ENCODE data around the gene LRRC36.

LRRC36 gene

DNA sequence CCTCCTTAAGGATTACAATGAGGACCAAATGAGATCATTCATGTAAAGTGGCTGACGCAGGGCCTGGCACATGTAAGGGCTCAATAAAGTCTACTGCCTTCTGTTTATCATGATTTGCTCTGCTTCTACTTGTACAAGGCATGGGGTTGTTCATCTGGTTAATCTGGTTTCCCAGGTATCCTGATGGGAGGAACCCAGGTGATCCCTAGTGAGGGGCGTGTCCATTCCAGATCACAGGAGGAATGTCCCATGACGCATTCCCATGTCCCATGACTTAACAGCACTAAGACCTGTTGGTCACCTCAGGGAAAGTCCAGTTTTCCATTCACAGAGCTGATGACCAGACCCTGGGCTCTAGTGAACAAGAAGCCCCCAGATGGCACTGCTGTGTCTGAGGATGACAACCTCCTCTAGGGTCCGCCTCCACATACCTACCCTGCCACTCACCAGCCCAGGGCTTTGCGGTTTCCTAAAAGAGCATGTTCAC is 78.2 kb downstream of the LRRC36 start:
- DNase-seq (ENCODE audit: extremely low read depth, low read depth) = no peak
- TF ChIP-seq, protein P1, sequence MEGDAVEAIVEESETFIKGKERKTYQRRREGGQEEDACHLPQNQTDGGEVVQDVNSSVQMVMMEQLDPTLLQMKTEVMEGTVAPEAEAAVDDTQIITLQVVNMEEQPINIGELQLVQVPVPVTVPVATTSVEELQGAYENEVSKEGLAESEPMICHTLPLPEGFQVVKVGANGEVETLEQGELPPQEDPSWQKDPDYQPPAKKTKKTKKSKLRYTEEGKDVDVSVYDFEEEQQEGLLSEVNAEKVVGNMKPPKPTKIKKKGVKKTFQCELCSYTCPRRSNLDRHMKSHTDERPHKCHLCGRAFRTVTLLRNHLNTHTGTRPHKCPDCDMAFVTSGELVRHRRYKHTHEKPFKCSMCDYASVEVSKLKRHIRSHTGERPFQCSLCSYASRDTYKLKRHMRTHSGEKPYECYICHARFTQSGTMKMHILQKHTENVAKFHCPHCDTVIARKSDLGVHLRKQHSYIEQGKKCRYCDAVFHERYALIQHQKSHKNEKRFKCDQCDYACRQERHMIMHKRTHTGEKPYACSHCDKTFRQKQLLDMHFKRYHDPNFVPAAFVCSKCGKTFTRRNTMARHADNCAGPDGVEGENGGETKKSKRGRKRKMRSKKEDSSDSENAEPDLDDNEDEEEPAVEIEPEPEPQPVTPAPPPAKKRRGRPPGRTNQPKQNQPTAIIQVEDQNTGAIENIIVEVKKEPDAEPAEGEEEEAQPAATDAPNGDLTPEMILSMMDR (IDR thresholded peaks at IDR 0.05; ENCODE audit: low read depth, low read length, missing control alignments) = no peak

DNA sequence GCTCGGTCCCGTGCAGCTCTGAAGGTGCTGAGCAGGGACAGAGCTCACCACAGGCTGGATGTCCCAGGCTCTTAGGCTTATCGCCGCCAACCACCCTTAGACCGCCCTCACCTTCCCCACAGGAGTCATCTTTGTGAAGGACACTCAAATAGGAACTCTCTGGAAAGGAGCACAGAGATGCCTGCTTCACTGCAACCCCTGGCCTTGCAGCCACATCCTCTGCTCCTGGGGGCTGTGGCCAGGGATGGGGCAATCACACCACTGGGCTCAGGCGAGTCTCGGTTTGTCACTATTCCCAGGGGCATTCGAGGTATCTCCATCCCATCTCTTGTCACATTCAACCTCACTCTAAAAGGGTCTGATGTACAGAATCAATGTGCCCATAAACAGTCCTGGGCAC is 78.7 kb downstream of the LRRC36 start:
- no peak overlapping the region for H3K4me3 ChIP-seq (replicated peaks; ENCODE audit: low read depth, low read length)
- TF ChIP-seq, protein P1 (IDR thresholded peaks at IDR 0.05; ENCODE audit: low read depth, low read length, missing control alignments) = no peak
- no peak for DNase-seq (ENCODE audit: extremely low read depth, low read depth)

More for the DNA sequence above, 78.2 kb downstream of the LRRC36 start:
- H3K4me3 ChIP-seq (replicated peaks; ENCODE audit: low read depth, low read length) = no peak overlapping the region

DNA sequence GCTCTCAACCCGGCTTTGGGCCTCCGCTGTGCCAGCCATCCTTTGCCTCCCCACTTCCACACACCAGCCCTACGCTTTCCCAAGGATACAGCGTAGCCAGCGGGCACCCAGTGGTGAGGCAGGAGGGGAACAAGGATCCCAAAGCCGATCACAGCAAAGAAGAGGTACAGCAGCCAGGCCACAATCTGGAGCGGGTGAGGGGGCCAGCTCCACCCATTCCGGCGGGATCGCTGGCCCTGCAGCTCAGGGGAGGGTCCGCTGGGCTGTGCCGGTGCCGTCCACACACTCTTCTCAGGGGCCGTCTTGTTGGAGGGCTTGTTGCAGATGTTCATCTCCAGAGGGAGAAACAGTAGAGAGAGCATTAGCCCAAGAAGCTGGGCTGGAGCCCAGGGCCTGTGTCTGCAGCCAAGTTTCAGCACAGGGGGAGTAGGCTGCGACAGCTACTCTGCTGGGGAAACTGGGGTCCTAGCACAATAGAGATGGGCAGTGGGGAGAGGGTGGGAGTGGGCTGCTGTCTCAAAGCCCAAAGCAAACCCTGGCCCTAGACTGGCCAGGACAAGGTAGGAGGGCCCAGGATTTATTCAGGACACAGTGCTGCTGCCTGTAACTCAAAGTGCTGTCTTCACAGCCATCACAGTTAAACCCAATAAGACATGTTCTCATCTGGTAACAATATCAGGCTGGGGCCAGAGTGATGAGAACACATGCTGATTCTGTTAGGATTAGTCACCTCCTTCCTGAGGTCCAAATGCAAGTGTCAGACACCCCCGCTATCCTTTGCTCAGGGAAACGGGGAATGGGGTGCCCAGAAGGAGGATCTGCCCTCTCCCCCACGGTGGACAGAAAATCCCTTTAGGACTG is 79.7 kb downstream of the LRRC36 start:
- TF ChIP-seq, protein P1 (IDR thresholded peaks at IDR 0.05; ENCODE audit: low read depth, low read length, missing control alignments) = no peak
- peak; percentile 92 for DNase-seq (ENCODE audit: extremely low read depth, low read depth)
- H3K4me3 ChIP-seq (replicated peaks; ENCODE audit: low read depth, low read length) = no peak overlapping the region

DNA sequence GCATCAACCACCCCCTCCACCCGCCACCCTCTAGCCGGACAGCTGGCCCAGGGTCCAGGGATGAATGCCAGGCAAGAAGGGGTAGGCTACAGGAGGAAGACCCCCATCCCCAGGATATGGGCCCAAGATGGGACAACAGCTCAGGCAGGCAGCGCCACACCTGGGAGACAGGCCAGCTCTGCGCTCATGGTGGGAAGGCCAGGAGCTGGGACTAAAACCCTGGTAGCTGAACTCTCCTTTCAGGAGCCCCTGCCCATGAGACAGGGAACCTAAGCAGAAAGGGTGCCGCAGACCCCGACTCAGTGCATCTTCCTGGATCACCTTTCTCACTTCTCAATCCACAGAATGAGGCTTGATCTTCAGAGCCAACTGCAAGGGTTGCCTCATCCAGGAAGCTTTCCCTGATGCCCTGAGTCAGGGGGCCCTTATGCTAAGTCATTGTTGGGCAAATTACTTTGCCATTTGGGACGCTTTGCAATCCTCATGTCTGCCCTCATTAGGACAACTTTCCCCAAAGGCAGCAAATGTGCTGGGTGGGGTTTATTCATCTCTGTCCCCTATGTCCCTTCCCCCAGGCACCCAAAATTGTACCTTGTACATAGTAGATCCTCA is 80.7 kb downstream of the LRRC36 start:
- TF ChIP-seq, protein P1 (IDR thresholded peaks at IDR 0.05; ENCODE audit: low read depth, low read length, missing control alignments) = no peak
- H3K4me3 ChIP-seq (replicated peaks; ENCODE audit: low read depth, low read length) = no peak overlapping the region
- DNase-seq (ENCODE audit: extremely low read depth, low read depth) = no peak

DNA sequence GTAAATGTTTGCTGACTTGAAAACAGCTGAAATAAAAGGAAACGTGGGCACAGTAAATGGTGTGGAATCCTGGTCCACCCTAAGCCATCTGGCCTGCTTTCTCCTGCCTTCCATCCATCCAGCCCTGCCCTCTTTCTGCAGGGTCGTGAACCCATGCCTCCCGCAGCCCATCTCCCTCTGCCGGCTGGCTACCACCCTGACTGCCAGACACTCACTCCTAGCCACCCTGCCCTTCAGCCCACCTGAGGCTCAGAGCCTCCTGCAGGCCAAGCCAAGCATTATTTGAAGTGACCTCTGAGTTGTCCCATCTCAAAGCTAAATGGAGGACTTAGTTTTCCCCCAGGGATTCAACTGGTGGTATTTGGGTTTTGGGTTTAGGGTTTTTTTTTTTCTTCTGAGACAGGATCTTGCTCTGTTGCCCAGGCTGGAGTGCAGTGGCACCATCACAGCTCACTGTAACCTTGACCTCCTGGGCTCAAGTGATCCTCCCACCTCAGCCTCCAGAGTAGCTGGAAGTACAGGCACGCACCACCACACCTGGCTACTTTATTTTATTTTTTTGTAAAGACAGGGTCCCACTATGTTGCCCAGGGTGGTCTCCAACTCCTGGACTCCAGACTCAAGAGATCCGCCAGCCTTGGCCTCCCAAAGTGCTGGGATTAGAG is 81.3 kb downstream of the LRRC36 start:
- H3K4me3 ChIP-seq (replicated peaks; ENCODE audit: low read depth, low read length) = no peak overlapping the region
- no peak for DNase-seq (ENCODE audit: extremely low read depth, low read depth)
- TF ChIP-seq, protein P1 (IDR thresholded peaks at IDR 0.05; ENCODE audit: low read depth, low read length, missing control alignments) = no peak

DNA sequence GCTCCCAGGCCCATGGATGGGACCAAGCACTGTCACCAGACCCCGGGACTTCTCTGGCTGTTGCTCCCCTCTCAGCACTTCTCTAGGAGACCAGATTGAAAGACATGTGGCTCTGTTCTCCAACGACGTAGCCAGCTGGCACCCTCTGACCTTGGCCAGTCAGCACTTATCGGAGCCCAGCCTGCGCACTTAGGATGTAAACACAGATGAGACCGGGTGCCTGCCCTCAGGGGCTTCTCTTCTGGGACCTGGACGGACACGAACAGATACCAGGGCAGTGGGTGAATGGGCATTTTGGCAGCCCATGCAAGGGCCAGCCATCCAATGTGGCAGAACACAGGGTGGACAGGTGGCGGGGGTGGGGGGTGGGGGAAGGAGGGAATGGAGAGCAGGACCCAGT is 83.0 kb downstream of the LRRC36 start:
- TF ChIP-seq, protein P1 (IDR thresholded peaks at IDR 0.05; ENCODE audit: low read depth, low read length, missing control alignments) = no peak
- no peak for DNase-seq (ENCODE audit: extremely low read depth, low read depth)
- H3K4me3 ChIP-seq (replicated peaks; ENCODE audit: low read depth, low read length) = no peak overlapping the region

All from HFF-Myc (cell line).